Bronchial epithelial cell (primary cell): ENCODE measurements around the gene VEPH1. TPM values are rescaled to one million over a fixed set of nuclear protein-coding genes. Genes with fewer than 3 reads are reported as not detected.
A peak's percentile ranks its signal among the peaks of the same experiment; 100 is the strongest.

Experiments used
- DNase-seq: peaks from one replicate; pipeline ENCODE4 v3.0.0-alpha.2; 2010; ENCODE audit warnings: low read depth
- FAIRE-seq: peaks from 2 replicates; lab custom pipeline; 2011; peaks lifted over from hg19 to GRCh38; lab: Jason Lieb, UNC
- H3K27me3 ChIP-seq: 2 replicates; pipeline ENCODE4 v1.5.1; 2011; ENCODE audit warnings: low read length; ENCODE audit not compliant: control insufficient read depth, insufficient read depth
- H3K36me3 ChIP-seq: 2 replicates; pipeline ENCODE4 v1.5.1; 2011; ENCODE audit warnings: low read length; ENCODE audit not compliant: control insufficient read depth, insufficient read depth
- H3K4me3 ChIP-seq: 2 replicates; pipeline ENCODE4 v1.5.1; 2011; ENCODE audit warnings: mild to moderate bottlenecking, low read depth, low read length, control low read depth
- CTCF ChIP-seq: IDR thresholded peaks from 2 replicates; pipeline ENCODE4 v1.5.1; 2011; ENCODE audit warnings: mild to moderate bottlenecking, moderate library complexity, low read length, control low read depth, inconsistent platforms; ENCODE audit not compliant: insufficient read depth, severe bottlenecking
- total RNA-seq: library from RNA; depleted of rRNA; stranded (reverse); fragments of >200 nt; gene quantifications from 2 replicates; pipeline ENCODE4 v1.2.1, GENCODE V29; 2014

The VEPH1 gene
- 0.64 and 1.3 TPM in 2 replicates for total RNA-seq

GRCh38 chr3:157502916-157503595 lies at the start of gene VEPH1:
Gene VEPH1 (minus strand): TSS chr3:157503416. CDS start chr3:157495349, 8,067 bp downstream.
- Histone ChIP-seq H3K4me3 (no peak within 1 kb of the TSS), H3K36me3 (no peaks in the 10 kb centered on the region), H3K27me3 (no peaks in the 10 kb centered on the region)
- no peak for FAIRE-seq
- no peak for TF ChIP-seq CTCF
- DNase-seq: peak; percentile 40

- H3K27me3 ChIP-seq: no peaks in the 10 kb centered on the region
- no peak for FAIRE-seq
- H3K36me3 ChIP-seq: no peaks in the 10 kb centered on the region
- H3K4me3 ChIP-seq: no peak overlapping the region
- DNase-seq: no peak
- no peak for TF ChIP-seq CTCF
Measured at GRCh38 chr3:157551961-157552360, 48.7 kb upstream of the VEPH1 start.

- DNase-seq: no peak
- Histone ChIP-seq H3K36me3 (no peaks in the 10 kb centered on the region), H3K4me3 (no peak overlapping the region), H3K27me3 (no peaks in the 10 kb centered on the region)
- TF ChIP-seq CTCF: no peak
- no peak for FAIRE-seq
Measured at GRCh38 chr3:157549498-157549897, 46.3 kb upstream of the VEPH1 start.

- Histone ChIP-seq H3K36me3 (no peaks in the 10 kb centered on the region), H3K27me3 (no peaks in the 10 kb centered on the region), H3K4me3 (no peak overlapping the region)
- DNase-seq: no peak
- no peak for TF ChIP-seq CTCF
- FAIRE-seq: no peak
Measured at GRCh38 chr3:157544501-157545130, 41.4 kb upstream of the VEPH1 start.

- peak overlapping the region; percentile 41 for H3K4me3 ChIP-seq
- H3K36me3 ChIP-seq: no peaks in the 10 kb centered on the region
- DNase-seq (no peak), FAIRE-seq (no peak)
- H3K27me3 ChIP-seq: no peaks in the 10 kb centered on the region
- TF ChIP-seq CTCF: no peak
Measured at GRCh38 chr3:157543501-157544035, 40.4 kb upstream of the VEPH1 start.
